Endothelial cell of umbilical vein (primary cell): Measurements from ENCODE around the gene PRR23C. TPM values are rescaled to one million over a fixed set of nuclear protein-coding genes. Genes with fewer than 3 reads are reported as not detected.
"Not testable (repeated sequence)": the region's sequence is repeated elsewhere in the genome, so short reads cannot be mapped to it uniquely, and the experiment has no call there.

Source experiments
- BruUV-seq: library from RNA; stranded (reverse); fragments of 400-500 nt; replicated peaks from 2 replicates; lab custom pipeline; 2021; lab: Mats Ljungman, UMichigan
- CTCF ChIA-PET: fragments of 300-600, 350-600 bp; sonication (Branson Sonifier 250); formaldehyde crosslinking; loops from one replicate; lab custom pipeline; 2021; ENCODE audit warnings: antibody characterized with exemption, inconsistent platforms; lab: Charles Lee
- POLR2A ChIA-PET: fragments of 300-600, 350-600 bp; sonication (Branson Sonifier 250); formaldehyde crosslinking; loops from one replicate; lab custom pipeline; 2021; ENCODE audit warnings: antibody characterized with exemption, inconsistent platforms; lab: Charles Lee
- DNase-seq: peaks from one replicate; pipeline ENCODE4 v3.0.0-alpha.2; 2011; ENCODE audit warnings: low read depth, low spot score
- FAIRE-seq: peaks from 2 replicates; lab custom pipeline; 2011; peaks lifted over from hg19 to GRCh38; lab: Jason Lieb, UNC
- H2AFZ ChIP-seq: 2 replicates; pipeline ENCODE4 v1.6.0; 2012; ENCODE audit warnings: low read depth, low read length, control low read depth, inconsistent platforms
- H3K27ac ChIP-seq: 2 replicates; pipeline ENCODE4 v1.5.1; 2011; ENCODE audit warnings: low read depth, mild to moderate bottlenecking, control low read depth, low read length, moderate library complexity; ENCODE audit not compliant: insufficient read depth
- H3K27me3 ChIP-seq, 2 experiments: 2 replicates each; pipeline versions ENCODE4 v1.6.0 to v1.6.1; 2011; ENCODE audit warnings: low read length in 2 of 2, mixed read lengths in 1 of 2; ENCODE audit not compliant: control insufficient read depth in 2 of 2, insufficient read depth in 2 of 2
- H3K36me3 ChIP-seq, 2 experiments: 2 replicates in 1 of 2; 3 replicates in 1 of 2; pipeline ENCODE4 v1.5.1; 2011; ENCODE audit warnings: low read length in 2 of 2, mild to moderate bottlenecking in 1 of 2, moderate library complexity in 1 of 2; ENCODE audit not compliant: control insufficient read depth in 2 of 2, insufficient read depth in 2 of 2; ENCODE audit errors: extremely low read depth in 1 of 2
- H3K4me1 ChIP-seq: 3 replicates; pipeline ENCODE4 v1.5.1; 2011; ENCODE audit warnings: mild to moderate bottlenecking, low read length; ENCODE audit not compliant: control insufficient read depth, insufficient read depth; ENCODE audit errors: extremely low read depth
- H3K4me2 ChIP-seq: 2 replicates; pipeline ENCODE4 v1.6.1; 2011; ENCODE audit warnings: low read length, control low read depth, mixed read lengths; ENCODE audit not compliant: insufficient read depth
- H3K4me3 ChIP-seq, 3 experiments: fragments of 200-600 bp in 1 of 3; sonication (generic), shearing (Covaris generic) in 1 of 3; replicated peaks in 1 of 3; 2 replicates each; pipeline ENCODE4 v1.5.1; 2011 to 2016; ENCODE audit warnings: control low read depth in 3 of 3, low read length in 3 of 3, mild to moderate bottlenecking in 2 of 3, inconsistent platforms in 1 of 3, low read depth in 1 of 3, moderate library complexity in 1 of 3; ENCODE audit not compliant: insufficient read depth in 1 of 3
- H3K79me2 ChIP-seq: 2 replicates; pipeline ENCODE4 v1.6.0; 2012; ENCODE audit warnings: low read length, inconsistent platforms; ENCODE audit not compliant: control insufficient read depth, insufficient read depth
- H3K9ac ChIP-seq: replicated peaks from 2 replicates; pipeline ENCODE3; 2011; ENCODE audit warnings: low read length, control low read depth; ENCODE audit not compliant: insufficient read depth; ENCODE audit errors: extremely low read depth
- H3K9me1 ChIP-seq: replicated peaks from 3 replicates; pipeline ENCODE4 v1.6.0; 2011; ENCODE audit warnings: mild to moderate bottlenecking, low read length; ENCODE audit not compliant: control insufficient read depth, insufficient read depth; ENCODE audit errors: extremely low read depth
- H3K9me3 ChIP-seq: replicated peaks from 2 replicates; pipeline ENCODE4 v1.5.1; 2012; ENCODE audit warnings: low read length, inconsistent platforms; ENCODE audit not compliant: control insufficient read depth, insufficient read depth
- H4K20me1 ChIP-seq: replicated peaks from 2 replicates; pipeline ENCODE3; 2011; ENCODE audit warnings: mild to moderate bottlenecking, low read length; ENCODE audit not compliant: control insufficient read depth, insufficient read depth; ENCODE audit errors: extremely low read depth
- EZH2 ChIP-seq: IDR thresholded peaks from 2 replicates; pipeline ENCODE4 v1.6.1; 2012; ENCODE audit warnings: borderline replicate concordance, low read depth, mild to moderate bottlenecking, moderate library complexity, low read length, inconsistent platforms; ENCODE audit not compliant: severe bottlenecking
- FOS ChIP-seq: IDR thresholded peaks from 2 replicates; pipeline ENCODE4 v1.6.1; 2011; ENCODE audit warnings: mild to moderate bottlenecking, low read length, moderate library complexity, borderline replicate concordance; ENCODE audit not compliant: insufficient read depth
- JUN ChIP-seq: IDR thresholded peaks from 2 replicates; pipeline ENCODE4 v1.6.1; 2011; ENCODE audit warnings: borderline replicate concordance, low read depth; ENCODE audit not compliant: insufficient read length, insufficient read depth
- MAX ChIP-seq: IDR thresholded peaks from 2 replicates; pipeline ENCODE4 v1.6.1; 2011; ENCODE audit not compliant: insufficient read depth, insufficient read length
- POLR2AphosphoS5 ChIP-seq: IDR thresholded peaks from 2 replicates; pipeline ENCODE4 v1.6.1; 2012; ENCODE audit warnings: low read depth, mild to moderate bottlenecking, control low read depth, low read length, moderate library complexity; ENCODE audit not compliant: insufficient read depth
- dilution Hi-C: fragments of 300-500 bp; cut with MboI; formaldehyde crosslinking; loops from one replicate; pipeline ENCODE4 v1.15.0; 2019; ENCODE audit warnings: low sequenced_read_pairs; ENCODE audit not compliant: extremely low pct_ligation_motif_present
- intact Hi-C: fragments of 100-400 bp; cut with micrococcal nuclease; formaldehyde crosslinking; loops from one replicate; pipeline ENCODE4 v1.10.0; 2022
- polyA plus RNA-seq, 4 experiments: library from polyadenylated mRNA; depleted of rRNA in 3 of 4; stranded (reverse) in 3 of 4; unstranded in 1 of 4; fragments of >200 nt; gene quantifications; 2 replicates each; pipeline versions ENCODE4 v1.2.1 to v1.2.3, GENCODE V29; 2011 to 2012; ENCODE audit warnings: missing spikeins in 1 of 4
- total RNA-seq: library from RNA; stranded (reverse); gene quantifications from 2 replicates; pipeline ENCODE4 v1.2.3, GENCODE V29; 2021

PRR23C gene
- total and polyA plus RNA-seq, 2 donors (not counting 3 experiments of a cell fraction or from before 2014, with no cell fraction given): not detected

DNA sequence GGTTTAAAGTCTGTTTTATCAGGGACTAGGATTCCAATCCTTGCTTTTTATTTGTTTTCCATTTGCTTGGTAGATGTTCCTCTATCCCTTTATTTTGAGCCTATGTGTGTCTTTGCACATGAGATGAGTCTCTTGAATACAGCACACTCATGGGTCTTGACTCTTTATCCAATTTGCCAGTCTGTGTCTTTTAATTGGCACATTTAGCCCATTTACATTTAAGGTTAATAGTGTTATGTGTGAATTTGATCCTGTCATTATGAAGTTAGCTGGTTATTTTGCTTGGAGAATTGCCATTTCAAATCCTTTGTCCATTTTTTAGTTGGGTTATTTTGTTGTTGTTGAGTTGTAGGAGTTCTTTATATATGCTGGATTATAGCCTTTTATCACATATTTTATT, 14.1 kb downstream of the PRR23C start:
- H3K4me1 ChIP-seq, BruUV-seq, H3K4me2 ChIP-seq, H4K20me1 ChIP-seq, H3K27ac ChIP-seq, DNase-seq, H3K36me3 ChIP-seq, POLR2A ChIA-PET, FAIRE-seq, H2AFZ ChIP-seq, H3K27me3 ChIP-seq, intact Hi-C loops, H3K79me2 ChIP-seq, H3K9me3 ChIP-seq, H3K4me3 ChIP-seq, H3K9me1 ChIP-seq, dilution Hi-C loops, H3K9ac ChIP-seq, CTCF ChIA-PET: not testable (repeated sequence)

- ChIA-PET POLR2A (no interaction called here), CTCF (no interaction called here)
- TF ChIP-seq EZH2 (no peak), FOS (no peak), MAX (no peak), POLR2AphosphoS5 (no peak), JUN (no peak)
- H3K36me3 ChIP-seq: no peaks in the 10 kb centered on the region
- no peak overlapping the region for H3K9ac ChIP-seq
- FAIRE-seq (no peak), DNase-seq (no peak)
- H3K27ac ChIP-seq: no peak overlapping the region
- no peaks in the 10 kb centered on the region for H4K20me1 ChIP-seq
- BruUV-seq: no TSS peak
- no peaks in the 10 kb centered on the region for H3K79me2 ChIP-seq
- no peaks in the 10 kb centered on the region for H3K27me3 ChIP-seq
- no peaks in the 10 kb centered on the region for H3K9me3 ChIP-seq
- H2AFZ ChIP-seq: no peak overlapping the region
- no peaks in the 10 kb centered on the region for H3K4me1 ChIP-seq
- H3K9me1 ChIP-seq: no peaks in the 10 kb centered on the region
- H3K4me3 ChIP-seq: no peak overlapping the region
- intact Hi-C loops (no loop called here), dilution Hi-C loops (no loop called here)
- H3K4me2 ChIP-seq: no peak overlapping the region
Observed at GRCh38 chr3:139024968-139025367, 19.7 kb downstream of the PRR23C start.
